HepG2 (cell line): ENCODE data around the gene CREBRF. TPM values are rescaled to one million over a fixed set of nuclear protein-coding genes. Genes with fewer than 3 reads are reported as not detected.
"Not testable (repeated sequence)": the region's sequence is repeated elsewhere in the genome, so short reads cannot be mapped to it uniquely, and the experiment has no call there.

Source experiments
- ATAC-seq: fragments of 200-7000 bp; cut with Tn5 transposase; 3 replicates; pipeline ENCODE4 v1.9.1; 2020; ENCODE audit warnings: mild to moderate bottlenecking, moderate library complexity
- BruUV-seq: library from RNA; stranded (reverse); fragments of 400-500 nt; replicated peaks from 2 replicates; lab custom pipeline; 2021; lab: Mats Ljungman, UMichigan
- CTCF ChIA-PET: fragments of 300-600 bp; formaldehyde crosslinking; extraction: SDS; loops from one replicate; lab custom pipeline; 2021; ENCODE audit warnings: low total read pairs, inconsistent platforms, low intra/inter-chr PET ratio; lab: Yijun Ruan, JAX
- POLR2A ChIA-PET: fragments of 350-600 bp; sonication (Branson Sonifier 250); formaldehyde crosslinking; loops from one replicate; lab custom pipeline; 2020; ENCODE audit warnings: antibody characterized with exemption, inconsistent platforms; lab: Yijun Ruan, JAX
- DNase-seq: peaks from one replicate; pipeline ENCODE4 v3.0.0-alpha.2; 2015; ENCODE audit warnings: low spot score
- FAIRE-seq: peaks from 3 replicates; lab custom pipeline; 2011; peaks lifted over from hg19 to GRCh38; lab: Jason Lieb, UNC
- H2AFZ ChIP-seq: one replicate; pipeline ENCODE4 v1.6.1; 2011; ENCODE audit warnings: low read length, inconsistent platforms
- H3K27ac ChIP-seq: fragments of 300-600 bp; 3 replicates; pipeline ENCODE4 v1.8.0; 2011; ENCODE audit warnings: mixed run types, mild to moderate bottlenecking, mixed read lengths, low read length, inconsistent platforms; ENCODE audit not compliant: insufficient read depth; ENCODE audit errors: extremely low read length
- H3K27me3 ChIP-seq, 2 experiments: fragments of 200-600 bp in 1 of 2; 2 replicates in 1 of 2; 3 replicates in 1 of 2; pipeline versions ENCODE4 v1.6.0 to v1.8.0; 2011; ENCODE audit warnings: low read length in 2 of 2, mild to moderate bottlenecking in 2 of 2, moderate library complexity in 2 of 2, inconsistent platforms in 1 of 2; ENCODE audit not compliant: insufficient read depth in 2 of 2, control insufficient read depth in 1 of 2
- H3K36me3 ChIP-seq, 2 experiments: fragments of 200-600 bp in 1 of 2; replicated peaks in 1 of 2; 2 replicates in 1 of 2; 3 replicates in 1 of 2; pipeline versions ENCODE4 v1.5.1 to v1.8.0; 2011; ENCODE audit warnings: low read length in 2 of 2, inconsistent platforms in 1 of 2; ENCODE audit not compliant: insufficient read depth in 2 of 2, control insufficient read depth in 1 of 2
- H3K4me1 ChIP-seq: 2 replicates; pipeline ENCODE4 v1.5.1; 2012; ENCODE audit warnings: low read length, inconsistent platforms; ENCODE audit not compliant: insufficient read depth
- H3K4me2 ChIP-seq: 2 replicates; pipeline ENCODE4 v1.6.0; 2011; ENCODE audit warnings: low read depth, low read length, inconsistent platforms
- H3K4me3 ChIP-seq, 3 experiments: fragments of 200-600 bp in 1 of 3; sonication (generic), shearing (Covaris generic) in 1 of 3; replicated peaks in 1 of 3; 2 replicates each; pipeline ENCODE4 v1.5.1; 2011 to 2016; ENCODE audit warnings: low read length in 3 of 3, inconsistent platforms in 2 of 3, low read depth in 2 of 3, mild to moderate bottlenecking in 2 of 3, control low read depth in 1 of 3, mixed read lengths in 1 of 3; ENCODE audit not compliant: insufficient read depth in 1 of 3
- H3K79me2 ChIP-seq: one replicate; pipeline ENCODE4 v1.6.1; 2011; ENCODE audit warnings: low read length, inconsistent platforms; ENCODE audit not compliant: insufficient read depth
- H3K9ac ChIP-seq: 2 replicates; pipeline ENCODE4 v1.6.0; 2011; ENCODE audit warnings: mild to moderate bottlenecking, low read depth, low read length, inconsistent platforms; ENCODE audit not compliant: insufficient read depth
- H3K9me3 ChIP-seq: 2 replicates; pipeline ENCODE4 v1.5.1; 2012; ENCODE audit warnings: mild to moderate bottlenecking, low read length
- H4K20me1 ChIP-seq: 2 replicates; pipeline ENCODE4 v1.6.0; 2011; ENCODE audit warnings: inconsistent platforms, mild to moderate bottlenecking, low read length, moderate library complexity; ENCODE audit not compliant: insufficient read depth
- HNRNPK ChIP-seq: fragments of 200-400 bp; formaldehyde crosslinking; IDR thresholded peaks from 2 replicates; pipeline ENCODE4 v1.6.1; 2018; ENCODE audit warnings: low read length, low read depth, moderate library complexity, mild to moderate bottlenecking; ENCODE audit not compliant: poor library complexity, severe bottlenecking
- HNRNPLL ChIP-seq: fragments of 200-400 bp; formaldehyde crosslinking; IDR thresholded peaks from 2 replicates; pipeline ENCODE4 v1.6.1; 2017; ENCODE audit warnings: mild to moderate bottlenecking, low read depth, low read length; ENCODE audit not compliant: poor library complexity, severe bottlenecking
- TRAFD1 ChIP-seq: sonication (generic); formaldehyde crosslinking; IDR thresholded peaks from 2 replicates; pipeline ENCODE4 v1.5.1; 2020; ENCODE audit warnings: missing genetic modification reagents, mild to moderate bottlenecking, borderline replicate concordance
- ZNF564 ChIP-seq: sonication (generic); formaldehyde crosslinking; IDR thresholded peaks from 2 replicates; pipeline ENCODE4 v1.8.1; 2023; ENCODE audit warnings: mild to moderate bottlenecking, missing genetic modification reagents
- WGBS: methylation state at CpG from one replicate; pipeline ENCODE4 v1.1.6; 2017; ENCODE audit warnings: low lambda C conversion rate; 5-methylcytosine and 5-hydroxymethylcytosine counted together
- in situ Hi-C: cut with HindIII; loops from 2 replicates; pipeline ENCODE4 v1.10.0; 2017; ENCODE audit warnings: low pct_unique_long_range_greater_than_20kb; ENCODE audit not compliant: extremely low pct_ligation_motif_present
- intact Hi-C: fragments of 100-400 bp; cut with micrococcal nuclease; formaldehyde crosslinking; loops from one replicate; pipeline ENCODE4 v1.10.0; 2022; ENCODE audit not compliant: unreplicated experiment
- polyA plus RNA-seq, 8 experiments: library from polyadenylated mRNA; depleted of rRNA in 3 of 8; stranded (reverse) in 7 of 8; unstranded in 1 of 8; fragments of >200 nt; fragmentation: Illumina TruSeq in 4 of 8; extraction: Trizol in 4 of 8; gene quantifications; 2 replicates each; pipeline versions ENCODE4 v1.2.1 to v1.2.3, GENCODE V29; 2011 to 2016; ENCODE audit warnings: low read depth in 4 of 8, missing spikeins in 1 of 8, mixed read lengths in 1 of 8; ENCODE audit not compliant: insufficient read depth in 1 of 8
- total RNA-seq, 5 experiments: library from RNA; depleted of rRNA; stranded (reverse); fragments of >200 nt; fragmentation: Illumina TruSeq; extraction: Trizol; gene quantifications; 2 replicates each; pipeline ENCODE4 v1.2.3, GENCODE V29; 2016; ENCODE audit warnings: low read depth in 1 of 5

CREBRF gene
- total and polyA plus RNA-seq, 2 of the 13 experiments (the other 11 are each of a cell fraction or from before 2014, with no cell fraction given): 4.5 to 10.2 TPM

GRCh38 chr5:173075137-173075843, 19.1 kb downstream of the CREBRF start:
- POLR2A ChIA-PET: no interaction called here
- H4K20me1 ChIP-seq: no peaks in the 10 kb centered on the region; the same call in 1 of the 2 replicates
- no peaks in the 10 kb centered on the region for H3K27me3 ChIP-seq
- no peaks in the 10 kb centered on the region for H3K36me3 ChIP-seq
- no peaks in the 10 kb centered on the region for H3K9me3 ChIP-seq
- 83% methylated on average over 5 of the region's 5 CpGs for WGBS
- intact Hi-C loops (no loop called here), in situ Hi-C loops (no loop called here)
- TF ChIP-seq TRAFD1 (no peak), HNRNPK (peak; percentile 42)
- H3K4me1 ChIP-seq: peaks cover 17% of the 10 kb centered on the region
- no peak overlapping the region for H3K27ac ChIP-seq
- no peak overlapping the region for H3K4me2 ChIP-seq
- no peak overlapping the region for H3K4me3 ChIP-seq
- CTCF ChIA-PET: no interaction called here
- no peak for ATAC-seq
- FAIRE-seq: no peak
- H3K79me2 ChIP-seq: no peaks in the 10 kb centered on the region
- H2AFZ ChIP-seq: no peak overlapping the region
- BruUV-seq: no TSS peak
- no peak for DNase-seq
- H3K9ac ChIP-seq: no peak overlapping the region

GRCh38 chr5:173075970-173076369, 19.8 kb downstream of the CREBRF start:
- Histone ChIP-seq H3K9ac (no peak overlapping the region), H3K4me2 (no peak overlapping the region), H4K20me1 (no peaks in the 10 kb centered on the region; the same call in 1 of the 2 replicates), H3K9me3 (no peaks in the 10 kb centered on the region), H3K79me2 (no peaks in the 10 kb centered on the region), H2AFZ (no peak overlapping the region), H3K27me3 (no peaks in the 10 kb centered on the region), H3K4me3 (no peak overlapping the region), H3K36me3 (peaks cover 2 to 3% of the 10 kb centered on the region in 2 experiments; a peak in 1 of 5 replicates), H3K27ac (no peak overlapping the region), H3K4me1 (peaks cover 17% of the 10 kb centered on the region)
- FAIRE-seq (no peak), ATAC-seq (no peak), DNase-seq (no peak)
- intact Hi-C loops (no loop called here), in situ Hi-C loops (no loop called here)
- TF ChIP-seq ZNF564 (CRISPR knock-in tag) (peak; percentile 92), HNRNPLL (no peak)
- no TSS peak for BruUV-seq
- ChIA-PET POLR2A (no interaction called here), CTCF (no interaction called here)
- WGBS: 95% methylated on average over 5 of the region's 5 CpGs

- FAIRE-seq, H3K4me2 ChIP-seq, H3K4me3 ChIP-seq, H3K9me3 ChIP-seq, ATAC-seq, CTCF ChIA-PET, H3K27ac ChIP-seq, H2AFZ ChIP-seq, H3K36me3 ChIP-seq, DNase-seq, in situ Hi-C loops, H3K9ac ChIP-seq, H3K79me2 ChIP-seq, intact Hi-C loops, POLR2A ChIA-PET, H4K20me1 ChIP-seq, H3K27me3 ChIP-seq, BruUV-seq: not testable (repeated sequence)
- H3K4me1 ChIP-seq: peaks cover 17% of the 10 kb centered on the region
- WGBS: 91% methylated on average over 4 of the region's 4 CpGs
These were observed 20.3 kb downstream of the CREBRF start for GRCh38 chr5:173076471-173076870.
